HEK293 (cell line): ENCODE measurements around the gene NXN.

Experiments used
- CTCF ChIA-PET: fragments of 350-600 bp; formaldehyde crosslinking; extraction: SDS; loops from one replicate; lab custom pipeline; 2021; ENCODE audit warnings: antibody characterized with exemption; lab: Yijun Ruan, JAX
- POLR2A ChIA-PET: fragments of 300-600 bp; formaldehyde crosslinking; extraction: SDS; loops from one replicate; lab custom pipeline; 2020; ENCODE audit warnings: antibody characterized with exemption, inconsistent platforms; lab: Yijun Ruan, JAX
- H3K27ac ChIP-seq: fragments of 200-500 bp; sonication (Bioruptor generic); 2 replicates; pipeline ENCODE4 v1.5.1; 2014; ENCODE audit warnings: low read depth, low read length, control low read depth, inconsistent platforms; ENCODE audit errors: extremely low read depth
- H3K36me3 ChIP-seq, 2 experiments: fragments of 200-500 bp in 1 of 2; sonication (Bioruptor generic) in 1 of 2; 1 replicate in 1 of 2; 2 replicates in 1 of 2; pipeline ENCODE4 v1.5.1; 2014 to 2017; ENCODE audit warnings: inconsistent platforms in 2 of 2, low read length in 2 of 2; ENCODE audit not compliant: control insufficient read depth in 2 of 2, insufficient read depth in 1 of 2
- H3K4me1 ChIP-seq: fragments of 200-500 bp; sonication (Bioruptor generic); 2 replicates; pipeline ENCODE4 v1.5.1; 2014; ENCODE audit warnings: mild to moderate bottlenecking, low read length, inconsistent platforms; ENCODE audit not compliant: control insufficient read depth, insufficient read depth
- H3K4me3 ChIP-seq: 2 replicates; pipeline ENCODE4 v1.5.1; 2011; ENCODE audit warnings: low read depth, mild to moderate bottlenecking, control low read depth, low read length, moderate library complexity
- H3K9me3 ChIP-seq: fragments of 200-500 bp; sonication (Bioruptor generic); 2 replicates; pipeline ENCODE4 v1.5.1; 2014; ENCODE audit warnings: low read depth, low read length, inconsistent platforms; ENCODE audit not compliant: control insufficient read depth, insufficient read depth
- BCL11B ChIP-seq: fragments of 450-650 bp; formaldehyde crosslinking; IDR thresholded peaks from 2 replicates; pipeline ENCODE4 v1.5.1; 2016; ENCODE audit warnings: low read depth, missing biosample characterization, missing genetic modification characterization
- GLIS1 ChIP-seq: fragments of 450-650 bp; formaldehyde crosslinking; IDR thresholded peaks from 2 replicates; pipeline ENCODE4 v1.5.1; 2016; ENCODE audit warnings: missing biosample characterization, missing genetic modification characterization
- KLF10 ChIP-seq: fragments of 450-650 bp; IDR thresholded peaks from 2 replicates; pipeline ENCODE4 v1.5.1; 2018; ENCODE audit warnings: missing biosample characterization, mild to moderate bottlenecking, missing genetic modification characterization
- KLF16 ChIP-seq: fragments of 450-650 bp; formaldehyde crosslinking; IDR thresholded peaks from 2 replicates; pipeline ENCODE4 v1.5.1; 2017; ENCODE audit warnings: missing biosample characterization, missing genetic modification characterization
- MEIS1 ChIP-seq: sonication (generic); formaldehyde crosslinking; IDR thresholded peaks from 2 replicates; pipeline ENCODE4 v1.8.1; 2022; ENCODE audit warnings: missing genetic modification reagents, mild to moderate bottlenecking, borderline replicate concordance
- PRDM6 ChIP-seq: fragments of 450-650 bp; formaldehyde crosslinking; IDR thresholded peaks from 2 replicates; pipeline ENCODE4 v1.5.1; 2017; ENCODE audit warnings: missing biosample characterization, missing genetic modification characterization
- ZFP37 ChIP-seq: fragments of 450-650 bp; formaldehyde crosslinking; IDR thresholded peaks from 2 replicates; pipeline ENCODE4 v1.5.1; 2016; ENCODE audit warnings: missing biosample characterization, missing genetic modification characterization
- ZNF18 ChIP-seq: fragments of 450-650 bp; formaldehyde crosslinking; IDR thresholded peaks from 2 replicates; pipeline ENCODE4 v1.5.1; 2016; ENCODE audit warnings: missing biosample characterization, missing genetic modification characterization
- ZNF223 ChIP-seq: fragments of 450-650 bp; formaldehyde crosslinking; IDR thresholded peaks from 2 replicates; pipeline ENCODE4 v1.5.1; 2016; ENCODE audit warnings: missing biosample characterization, missing genetic modification characterization
- ZNF335 ChIP-seq: fragments of 450-650 bp; formaldehyde crosslinking; conservative IDR thresholded peaks from 2 replicates; pipeline ENCODE4 v1.5.1; 2016; ENCODE audit warnings: missing biosample characterization, missing genetic modification characterization
- ZNF416 ChIP-seq: fragments of 450-650 bp; formaldehyde crosslinking; IDR thresholded peaks from 2 replicates; pipeline ENCODE4 v1.5.1; 2016; ENCODE audit warnings: missing biosample characterization, missing genetic modification characterization
- ZNF501 ChIP-seq: fragments of 450-650 bp; formaldehyde crosslinking; IDR thresholded peaks from 2 replicates; pipeline ENCODE4 v1.5.1; 2016; ENCODE audit warnings: missing biosample characterization, missing genetic modification characterization
- ZNF518A ChIP-seq: fragments of 450-650 bp; formaldehyde crosslinking; conservative IDR thresholded peaks from 2 replicates; pipeline ENCODE4 v1.5.1; 2016; ENCODE audit warnings: low read depth, missing biosample characterization, missing genetic modification characterization
- ZNF561 ChIP-seq: fragments of 450-650 bp; IDR thresholded peaks from 2 replicates; pipeline ENCODE4 v1.5.1; 2018; ENCODE audit warnings: missing biosample characterization, missing genetic modification characterization, borderline replicate concordance
- ZNF600 ChIP-seq: fragments of 450-650 bp; formaldehyde crosslinking; IDR thresholded peaks from 2 replicates; pipeline ENCODE4 v1.5.1; 2016; ENCODE audit warnings: missing biosample characterization, missing genetic modification characterization
- ZNF639 ChIP-seq: fragments of 450-650 bp; formaldehyde crosslinking; IDR thresholded peaks from 2 replicates; pipeline ENCODE4 v1.5.1; 2016; ENCODE audit warnings: missing biosample characterization, missing genetic modification characterization
- ZNF670 ChIP-seq: fragments of 450-650 bp; formaldehyde crosslinking; IDR thresholded peaks from 2 replicates; pipeline ENCODE4 v1.5.1; 2016; ENCODE audit warnings: missing biosample characterization, missing genetic modification characterization, low read depth
- ZNF677 ChIP-seq: fragments of 450-650 bp; IDR thresholded peaks from 2 replicates; pipeline ENCODE4 v1.5.0; 2018; ENCODE audit warnings: missing biosample characterization, mild to moderate bottlenecking, missing genetic modification characterization, moderate library complexity
- ZNF701 ChIP-seq: fragments of 450-650 bp; formaldehyde crosslinking; IDR thresholded peaks from 2 replicates; pipeline ENCODE4 v1.5.1; 2016; ENCODE audit warnings: missing biosample characterization, missing genetic modification characterization
- ZSCAN30 ChIP-seq: fragments of 450-650 bp; IDR thresholded peaks from 2 replicates; pipeline ENCODE4 v1.5.1; 2018; ENCODE audit warnings: missing biosample characterization, mild to moderate bottlenecking, missing genetic modification characterization, moderate library complexity

Gene NXN

GRCh38 chr17:924711-925475, 54.7 kb downstream of the NXN start:
- peaks cover 0 to 3% of the 10 kb centered on the region in 2 experiments; a peak in 1 of 3 replicates for H3K36me3 ChIP-seq
- POLR2A ChIA-PET = interaction anchor here (1.2 kb wide), 1 partner anchor 9 kb away, joined by 3 read pairs; no protein-coding TSS in a partner anchor
- H3K4me3 ChIP-seq = no peak overlapping the region
- CTCF ChIA-PET = interaction anchor here (0.7 to 2.4 kb wide), 6 partner anchors 9 to 71 kb away, joined by 3 to 11 read pairs (median 6); no protein-coding TSS in a partner anchor
- TF ChIP-seq ZNF501 (tag by site-specific recombination) (no peak), ZNF335 (tag by site-specific recombination) (no peak), ZNF670 (tag by site-specific recombination) (no peak), KLF16 (tag by site-specific recombination) (no peak), ZNF416 (tag by site-specific recombination) (no peak), GLIS1 (tag by site-specific recombination) (no peak), ZNF600 (tag by site-specific recombination) (no peak; the same call in 1 of the 2 replicates), ZNF561 (no peak), ZSCAN30 (tag by site-specific recombination) (no peak), ZNF639 (no peak), KLF10 (tag by site-specific recombination) (no peak), ZNF518A (tag by site-specific recombination) (no peak), ZFP37 (tag by site-specific recombination) (no peak), MEIS1 (no peak), BCL11B (tag by site-specific recombination) (no peak), ZNF677 (no peak), ZNF223 (tag by site-specific recombination) (no peak), ZNF701 (tag by site-specific recombination) (no peak), PRDM6 (tag by site-specific recombination) (no peak), ZNF18 (no peak)
- H3K4me1 ChIP-seq = peaks cover 12% of the 10 kb centered on the region
- H3K9me3 ChIP-seq = no peaks in the 10 kb centered on the region
- H3K27ac ChIP-seq = no peak overlapping the region; the same call in 1 of the 2 replicates
